A673 (cell line): ENCODE measurements around the gene DPP10. TPM values are rescaled to one million over a fixed set of nuclear protein-coding genes. Genes with fewer than 3 reads are reported as not detected.

Experiments used
- BruUV-seq: library from RNA; stranded (reverse); fragments of 400-500 nt; replicated peaks from 2 replicates; lab custom pipeline; 2021; lab: Mats Ljungman, UMichigan
- CTCF ChIA-PET: fragments of 300-600 bp; sonication (Branson Sonifier 250); formaldehyde crosslinking; loops from one replicate; lab custom pipeline; 2022; ENCODE audit warnings: antibody characterized with exemption; lab: Charles Lee
- POLR2A ChIA-PET: fragments of 300-600 bp; sonication (Branson Sonifier 250); formaldehyde crosslinking; loops from one replicate; lab custom pipeline; 2022; ENCODE audit warnings: antibody characterized with exemption; ENCODE audit not compliant: low non-redundant PET; lab: Charles Lee
- DNase-seq: peaks from one replicate; pipeline ENCODE4 v3.0.0-alpha.2; 2015; ENCODE audit warnings: low spot score
- H3K27ac ChIP-seq: fragments of 200-600 bp; sonication (generic); 2 replicates; pipeline ENCODE4 v1.5.1; 2016; ENCODE audit warnings: mixed run types, low read depth, mild to moderate bottlenecking, mixed read lengths, antibody characterized with exemption, low read length; ENCODE audit not compliant: poor library complexity, severe bottlenecking
- H3K27me3 ChIP-seq: fragments of 200-600 bp; sonication (generic); replicated peaks from 2 replicates; pipeline ENCODE4 v1.6.1; 2017; ENCODE audit warnings: mixed run types, low read depth, mild to moderate bottlenecking, mixed read lengths, antibody characterized with exemption, low read length; ENCODE audit not compliant: insufficient read depth, poor library complexity
- H3K36me3 ChIP-seq: fragments of 200-600 bp; sonication (generic); 2 replicates; pipeline ENCODE4 v1.6.1; 2016; ENCODE audit warnings: mixed run types, mild to moderate bottlenecking, mixed read lengths, antibody characterized with exemption, low read length; ENCODE audit not compliant: insufficient read depth, poor library complexity, severe bottlenecking
- H3K4me1 ChIP-seq: fragments of 200-600 bp; sonication (generic); 2 replicates; pipeline ENCODE4 v1.6.1; 2017; ENCODE audit warnings: mixed run types, mild to moderate bottlenecking, mixed read lengths, antibody characterized with exemption, low read length; ENCODE audit not compliant: insufficient read depth, poor library complexity, severe bottlenecking
- H3K4me3 ChIP-seq: fragments of 200-600 bp; sonication (generic); 2 replicates; pipeline ENCODE4 v1.5.1; 2016; ENCODE audit warnings: low read depth, mixed run types, mild to moderate bottlenecking, mixed read lengths, low read length; ENCODE audit not compliant: poor library complexity, severe bottlenecking
- H3K9me3 ChIP-seq: fragments of 200-600 bp; sonication (generic); 2 replicates; pipeline ENCODE4 v1.6.1; 2016; ENCODE audit warnings: mixed run types, low read depth, mild to moderate bottlenecking, mixed read lengths, antibody characterized with exemption, low read length; ENCODE audit not compliant: poor library complexity, severe bottlenecking
- CTCF ChIP-seq: fragments of 300-800, 200-600 bp; sonication (generic); conservative IDR thresholded peaks from 2 replicates; pipeline ENCODE4 v1.5.1; 2017; ENCODE audit warnings: low read depth, mild to moderate bottlenecking, antibody characterized with exemption, low read length, moderate library complexity, mixed read lengths
- EZH2 ChIP-seq: fragments of 200-600 bp; sonication (generic); IDR thresholded peaks from 2 replicates; pipeline ENCODE4 v1.6.1; 2017; ENCODE audit warnings: borderline replicate concordance, low read depth, mild to moderate bottlenecking, mixed read lengths, antibody characterized with exemption, low read length; ENCODE audit not compliant: poor library complexity, severe bottlenecking
- intact Hi-C: fragments of 100-400 bp; cut with micrococcal nuclease; formaldehyde crosslinking; loops from one replicate; pipeline ENCODE4 v1.10.0; 2022; ENCODE audit not compliant: unreplicated experiment
- total RNA-seq: library from RNA; stranded (reverse); gene quantifications from 2 replicates; pipeline ENCODE4 v1.2.3, GENCODE V29; 2021

DPP10 gene
- total RNA-seq, 1 experiment from 2014 or later, result not detected

- ChIA-PET POLR2A (no interaction called here), CTCF (no interaction called here)
- Histone ChIP-seq H3K4me3 (no peak overlapping the region), H3K36me3 (no peaks in the 10 kb centered on the region), H3K9me3 (no peaks in the 10 kb centered on the region), H3K4me1 (no peaks in the 10 kb centered on the region), H3K27ac (no peak overlapping the region), H3K27me3 (no peaks in the 10 kb centered on the region)
- intact Hi-C loops, result no loop called here
- no TSS peak for BruUV-seq
- TF ChIP-seq CTCF (no peak), EZH2 (no peak)
- DNase-seq, result no peak
These were observed 217.4 kb downstream of the DPP10 start for GRCh38 chr2:114659880-114660279.

GRCh38 chr2:114661971-114662939 lies 219.8 kb downstream of the DPP10 start:
- TF ChIP-seq CTCF, result no peak
- POLR2A ChIA-PET, result no interaction called here
- DNase-seq, result peak; percentile 2

GRCh38 chr2:114668415-114668814 lies 226.0 kb downstream of the DPP10 start:
- intact Hi-C loops, result no loop called here
- BruUV-seq, result no TSS peak
- H3K4me3 ChIP-seq, result no peak overlapping the region
- POLR2A ChIA-PET, result no interaction called here
- CTCF ChIA-PET, result no interaction called here
- H3K36me3 ChIP-seq, result no peaks in the 10 kb centered on the region
- no peaks in the 10 kb centered on the region for H3K4me1 ChIP-seq
- DNase-seq, result no peak
- no peak for TF ChIP-seq CTCF
- no peak for TF ChIP-seq EZH2
- H3K27ac ChIP-seq, result no peak overlapping the region
- no peaks in the 10 kb centered on the region for H3K9me3 ChIP-seq
- H3K27me3 ChIP-seq, result no peaks in the 10 kb centered on the region

More at GRCh38 chr2:114661971-114662939, 219.8 kb downstream of the DPP10 start:
- H3K27ac ChIP-seq, result no peak overlapping the region
- H3K4me1 ChIP-seq, result no peaks in the 10 kb centered on the region
- no TSS peak for BruUV-seq
- intact Hi-C loops, result no loop called here
- CTCF ChIA-PET, result no interaction called here
- no peaks in the 10 kb centered on the region for H3K9me3 ChIP-seq
- no peaks in the 10 kb centered on the region for H3K36me3 ChIP-seq
- H3K4me3 ChIP-seq, result peak overlapping the region; percentile 29
- no peaks in the 10 kb centered on the region for H3K27me3 ChIP-seq
